OCI-LY1 (cell line): ENCODE measurements around the gene UBTD2.

ENCODE experiments used
- H2AFZ ChIP-seq: fragments of 200-600 bp; sonication (generic), shearing (Covaris generic); 2 replicates; pipeline ENCODE4 v1.6.0; 2014; ENCODE audit warnings: antibody characterized with exemption, mild to moderate bottlenecking, low read length
- H3F3A ChIP-seq: fragments of 200-600 bp; sonication (generic), shearing (Covaris generic); 2 replicates; pipeline ENCODE4 v1.6.0; 2014; ENCODE audit warnings: mild to moderate bottlenecking, antibody characterized with exemption, low read length, moderate library complexity; ENCODE audit not compliant: insufficient read depth
- H3K27ac ChIP-seq: fragments of 200-600 bp; sonication (generic); 2 replicates; pipeline ENCODE4 v1.5.1; 2014; ENCODE audit warnings: low read length, mixed run types, mild to moderate bottlenecking, low read depth; ENCODE audit not compliant: poor library complexity, severe bottlenecking
- H3K27me3 ChIP-seq: fragments of 200-600 bp; sonication (generic); 2 replicates; pipeline ENCODE4 v1.6.0; 2014; ENCODE audit warnings: antibody characterized with exemption, mild to moderate bottlenecking, low read length, moderate library complexity; ENCODE audit not compliant: insufficient read depth
- H3K36me3 ChIP-seq: fragments of 200-600 bp; sonication (generic); 2 replicates; pipeline ENCODE4 v1.6.1; 2014; ENCODE audit warnings: mild to moderate bottlenecking, antibody characterized with exemption, low read length, moderate library complexity, mixed read lengths; ENCODE audit not compliant: insufficient read depth
- H3K4me1 ChIP-seq: fragments of 200-600 bp; sonication (generic); 2 replicates; pipeline ENCODE4 v1.5.1; 2014; ENCODE audit warnings: mild to moderate bottlenecking, low read length, moderate library complexity; ENCODE audit not compliant: insufficient read depth, severe bottlenecking
- H3K4me2 ChIP-seq: fragments of 200-600 bp; sonication (generic), shearing (Covaris generic); 2 replicates; pipeline ENCODE4 v1.6.1; 2014; ENCODE audit warnings: low read length
- H3K4me3 ChIP-seq: fragments of 200-600 bp; sonication (generic); 2 replicates; pipeline ENCODE4 v1.5.1; 2014; ENCODE audit warnings: low read length, low read depth, mild to moderate bottlenecking, mixed read lengths; ENCODE audit not compliant: poor library complexity, severe bottlenecking
- H3K79me2 ChIP-seq: fragments of 200-600 bp; shearing (Covaris generic); 2 replicates; pipeline ENCODE4 v1.6.1; 2016; ENCODE audit warnings: mixed run types, low read length, mixed read lengths; ENCODE audit not compliant: insufficient read depth
- H3K9ac ChIP-seq: fragments of 200-600 bp; sonication (generic), shearing (Covaris generic); 2 replicates; pipeline ENCODE4 v1.6.1; 2014; ENCODE audit warnings: mild to moderate bottlenecking, low read length, mixed read lengths
- H3K9me2 ChIP-seq: fragments of 200-600 bp; sonication (generic), shearing (Covaris generic); 2 replicates; pipeline ENCODE4 v1.6.1; 2014; ENCODE audit warnings: low read depth, mild to moderate bottlenecking, low read length, mixed read lengths
- H3K9me3 ChIP-seq: fragments of 200-600 bp; shearing (Covaris generic); 2 replicates; pipeline ENCODE4 v1.6.1; 2014; ENCODE audit warnings: low read length, mixed read lengths
- H4K20me1 ChIP-seq: fragments of 200-600 bp; sonication (generic), shearing (Covaris generic); 2 replicates; pipeline ENCODE4 v1.6.0; 2016; ENCODE audit warnings: mild to moderate bottlenecking, low read length; ENCODE audit not compliant: insufficient read depth
- EZH2 ChIP-seq: fragments of 200-600 bp; sonication (generic), shearing (Covaris generic); IDR thresholded peaks from 2 replicates; pipeline ENCODE4 v1.8.0; 2017; ENCODE audit warnings: borderline replicate concordance, mixed run types, mild to moderate bottlenecking, antibody characterized with exemption, low read length, moderate library complexity, mixed read lengths
- TF ChIP-seq, protein P1 (sequence below): fragments of 200-600 bp; sonication (generic), shearing (Covaris generic); IDR thresholded peaks from 2 replicates; pipeline ENCODE4 v1.5.1; 2017; ENCODE audit warnings: mild to moderate bottlenecking, antibody characterized with exemption, low read length, moderate library complexity, mixed read lengths

Gene UBTD2

DNA sequence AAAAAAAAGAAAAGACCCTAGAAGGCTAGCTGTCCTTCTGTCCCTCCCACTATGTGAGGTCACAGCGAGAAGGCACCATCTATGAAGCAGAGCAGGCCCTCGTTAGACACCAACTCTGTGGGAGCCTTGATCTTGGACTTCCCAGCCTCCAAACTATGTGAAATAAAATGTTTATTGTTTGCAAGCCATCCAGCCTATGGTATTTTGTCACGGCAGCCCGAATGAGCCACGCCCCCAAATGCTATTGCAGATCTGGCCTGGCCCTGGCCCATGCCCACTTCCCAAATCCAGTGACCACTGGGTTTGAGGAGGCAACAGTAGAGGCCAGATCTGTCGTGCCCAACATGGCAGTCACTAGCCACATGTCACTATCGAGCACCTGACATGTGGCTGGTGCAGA, 106.4 kb downstream of the UBTD2 start:
- Histone ChIP-seq H3K4me2 (no peak overlapping the region), H4K20me1 (no peaks in the 10 kb centered on the region), H2AFZ (no peak overlapping the region), H3K79me2 (peaks cover 13% of the 10 kb centered on the region), H3K9me2 (no peaks in the 10 kb centered on the region), H3K4me1 (peaks cover 58% of the 10 kb centered on the region), H3K9ac (no peak overlapping the region), H3K9me3 (no peaks in the 10 kb centered on the region), H3K27ac (peak overlapping the region; percentile 91), H3F3A (0 out of 2 replicates have a peak, but pooled peaks cover 6% of the 10 kb centered on the region), H3K36me3 (0 out of 2 replicates have a peak, but pooled peaks cover 6% of the 10 kb centered on the region), H3K27me3 (no peaks in the 10 kb centered on the region), H3K4me3 (no peak overlapping the region)
- TF ChIP-seq, protein P1, sequence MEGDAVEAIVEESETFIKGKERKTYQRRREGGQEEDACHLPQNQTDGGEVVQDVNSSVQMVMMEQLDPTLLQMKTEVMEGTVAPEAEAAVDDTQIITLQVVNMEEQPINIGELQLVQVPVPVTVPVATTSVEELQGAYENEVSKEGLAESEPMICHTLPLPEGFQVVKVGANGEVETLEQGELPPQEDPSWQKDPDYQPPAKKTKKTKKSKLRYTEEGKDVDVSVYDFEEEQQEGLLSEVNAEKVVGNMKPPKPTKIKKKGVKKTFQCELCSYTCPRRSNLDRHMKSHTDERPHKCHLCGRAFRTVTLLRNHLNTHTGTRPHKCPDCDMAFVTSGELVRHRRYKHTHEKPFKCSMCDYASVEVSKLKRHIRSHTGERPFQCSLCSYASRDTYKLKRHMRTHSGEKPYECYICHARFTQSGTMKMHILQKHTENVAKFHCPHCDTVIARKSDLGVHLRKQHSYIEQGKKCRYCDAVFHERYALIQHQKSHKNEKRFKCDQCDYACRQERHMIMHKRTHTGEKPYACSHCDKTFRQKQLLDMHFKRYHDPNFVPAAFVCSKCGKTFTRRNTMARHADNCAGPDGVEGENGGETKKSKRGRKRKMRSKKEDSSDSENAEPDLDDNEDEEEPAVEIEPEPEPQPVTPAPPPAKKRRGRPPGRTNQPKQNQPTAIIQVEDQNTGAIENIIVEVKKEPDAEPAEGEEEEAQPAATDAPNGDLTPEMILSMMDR: no peak
- TF ChIP-seq EZH2: no peak

DNA sequence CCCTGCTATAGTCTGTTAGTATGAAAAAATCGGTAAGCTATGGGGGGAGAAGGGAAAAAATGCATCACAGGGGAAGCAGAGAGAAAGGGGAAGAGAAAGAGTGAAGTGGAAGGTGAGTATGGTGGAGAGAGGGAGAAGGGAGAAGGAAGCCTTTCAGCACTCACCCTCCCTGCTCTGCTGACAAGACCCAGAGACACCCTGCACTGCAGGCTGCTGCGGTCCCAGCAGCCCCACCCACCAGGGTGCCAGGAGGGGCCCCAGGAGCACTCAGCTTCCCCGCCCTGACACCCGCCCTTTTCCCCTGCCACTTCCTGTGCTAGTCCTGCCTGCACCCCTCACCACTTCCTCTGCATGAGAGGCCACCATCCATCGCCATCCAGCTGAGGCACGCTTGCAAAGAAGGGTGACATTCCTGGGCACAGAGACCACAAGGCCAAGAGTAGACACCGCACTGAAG, 108.3 kb downstream of the UBTD2 start:
- Histone ChIP-seq H3K4me1 (peaks cover 58% of the 10 kb centered on the region), H3K79me2 (peaks cover 13% of the 10 kb centered on the region), H3K9ac (peak overlapping the region; percentile 79), H3K36me3 (no peaks in the 10 kb centered on the region), H3K9me2 (no peaks in the 10 kb centered on the region), H2AFZ (no peak overlapping the region), H3K4me3 (peak overlapping the region; percentile 57), H3K4me2 (peak overlapping the region; percentile 96), H3K9me3 (no peaks in the 10 kb centered on the region), H3F3A (0 out of 2 replicates have a peak, but pooled peaks cover 6% of the 10 kb centered on the region), H3K27ac (peak overlapping the region; percentile 94), H3K27me3 (no peaks in the 10 kb centered on the region), H4K20me1 (no peaks in the 10 kb centered on the region)
- no peak for TF ChIP-seq EZH2
- TF ChIP-seq, protein P1: no peak

DNA sequence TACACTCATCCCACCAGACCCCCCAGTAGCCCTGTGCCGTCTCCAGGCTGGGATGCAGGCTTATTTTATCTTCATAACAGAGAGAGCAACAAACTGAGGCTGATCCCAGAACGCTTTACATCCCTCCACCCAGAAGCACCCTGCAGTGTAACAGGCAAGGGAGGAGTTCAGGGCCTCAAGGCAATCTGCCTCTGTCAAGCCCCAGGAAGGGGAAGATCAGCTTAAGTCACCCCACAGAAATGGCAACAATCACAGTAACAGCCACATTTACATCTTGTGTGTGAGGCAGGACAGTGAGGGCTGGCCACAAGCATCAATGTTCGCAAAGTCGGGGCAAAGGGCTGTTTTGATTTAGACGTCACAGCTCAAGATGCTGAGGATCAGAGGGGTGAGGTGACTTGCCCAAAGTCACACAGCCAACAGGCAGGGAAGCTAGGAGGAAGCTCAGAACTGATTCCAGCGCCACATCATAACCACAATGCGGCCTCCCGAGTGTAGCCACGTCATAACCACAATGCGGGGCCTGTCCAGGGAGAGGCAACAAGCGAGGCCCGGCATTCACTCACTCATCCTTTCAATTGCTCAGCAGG, 109.9 kb downstream of the UBTD2 start:
- H4K20me1 ChIP-seq: no peaks in the 10 kb centered on the region
- TF ChIP-seq, protein P1: no peak
- TF ChIP-seq EZH2: no peak
- H3K79me2 ChIP-seq: peaks cover 9% of the 10 kb centered on the region; the same call in 1 of the 2 replicates
- no peak overlapping the region for H2AFZ ChIP-seq
- H3F3A ChIP-seq: 0 out of 2 replicates have a peak, but pooled peaks cover 6% of the 10 kb centered on the region
- no peak overlapping the region; the same call in 1 of the 2 replicates for H3K9ac ChIP-seq
- no peaks in the 10 kb centered on the region for H3K27me3 ChIP-seq
- H3K9me3 ChIP-seq: no peaks in the 10 kb centered on the region
- H3K36me3 ChIP-seq: no peaks in the 10 kb centered on the region
- H3K4me1 ChIP-seq: peaks cover 43% of the 10 kb centered on the region
- peak overlapping the region; percentile 94 for H3K27ac ChIP-seq
- peak overlapping the region; percentile 57 for H3K4me3 ChIP-seq
- H3K4me2 ChIP-seq: peak overlapping the region; percentile 4; the same call in 1 of the 2 replicates
- no peaks in the 10 kb centered on the region for H3K9me2 ChIP-seq
